NCI-H345 treated with DMSO at 0.1 percent for 48 hours (cell line): Measurements from ENCODE around the gene ANKRD13A.
A peak's percentile ranks its signal among the peaks of the same experiment; 100 is the strongest.
"Not testable (repeated sequence)": the region's sequence is repeated elsewhere in the genome, so short reads cannot be mapped to it uniquely, and the experiment has no call there.

Experiments used
- DNase-seq: peaks from one replicate; lab custom pipeline; 2025; ENCODE audit not compliant: unreplicated experiment; lab: John Stamatoyannopoulos, UW

ANKRD13A gene

DNA sequence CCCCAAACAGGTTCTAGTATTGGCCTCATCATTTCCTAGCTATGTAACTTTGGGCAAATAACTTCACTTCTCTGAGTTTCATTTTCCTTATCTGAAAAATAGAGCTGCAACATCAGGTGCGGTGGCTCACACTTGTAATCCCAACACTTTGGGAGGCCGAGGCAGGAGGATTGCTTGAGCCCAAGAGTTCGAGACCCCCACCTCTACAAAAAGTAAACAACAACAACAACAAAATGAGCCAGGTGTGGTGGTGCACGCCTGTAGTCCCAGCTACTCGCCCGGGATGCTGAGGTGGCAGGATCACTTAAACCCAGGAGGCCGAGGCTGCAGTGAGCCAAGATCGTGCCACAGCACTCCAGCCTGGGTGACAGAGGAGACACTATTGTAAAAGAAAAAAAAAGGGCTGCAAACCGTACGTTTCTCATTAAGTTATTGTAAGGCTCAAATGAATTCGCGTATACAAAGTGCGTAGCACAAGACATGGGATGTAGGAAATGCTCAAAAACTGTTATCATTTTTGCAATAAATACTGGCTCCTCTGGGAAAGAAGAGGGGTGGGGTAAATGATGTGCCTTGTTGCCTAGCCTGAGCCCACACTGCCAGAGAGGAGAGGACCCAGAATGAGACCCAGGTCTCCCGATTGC, 48.2 kb downstream of the ANKRD13A start:
- no peak for DNase-seq

GRCh38 chr12:110048242-110049027, 49.2 kb downstream of the ANKRD13A start, which contains the start of gene C12orf76:
C12orf76 (minus strand) TSS chr12:110048522; CDS start chr12:110048495, 27 bp downstream.
- DNase-seq = peak; percentile 97

DNA sequence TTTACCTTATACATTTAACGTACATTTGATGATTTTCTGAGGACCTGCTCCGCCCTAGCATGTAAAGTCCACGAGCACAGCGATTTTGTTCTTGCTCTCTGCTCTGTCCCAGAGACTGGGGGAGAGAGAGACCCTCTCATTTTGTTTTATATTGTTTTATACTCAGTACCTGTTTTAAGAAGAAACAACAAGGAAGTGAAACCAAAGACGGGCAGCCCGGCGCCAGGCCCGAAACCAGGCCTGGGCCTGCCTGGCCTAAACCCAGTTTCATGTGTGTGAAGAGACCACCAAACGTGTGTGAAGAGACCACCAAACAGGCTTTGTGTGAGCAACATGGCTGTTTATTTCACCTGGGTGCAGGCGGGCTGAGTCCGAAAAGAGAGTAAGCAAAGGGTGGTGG, 49.8 kb downstream of the ANKRD13A start:
- not testable (repeated sequence) for DNase-seq

DNA sequence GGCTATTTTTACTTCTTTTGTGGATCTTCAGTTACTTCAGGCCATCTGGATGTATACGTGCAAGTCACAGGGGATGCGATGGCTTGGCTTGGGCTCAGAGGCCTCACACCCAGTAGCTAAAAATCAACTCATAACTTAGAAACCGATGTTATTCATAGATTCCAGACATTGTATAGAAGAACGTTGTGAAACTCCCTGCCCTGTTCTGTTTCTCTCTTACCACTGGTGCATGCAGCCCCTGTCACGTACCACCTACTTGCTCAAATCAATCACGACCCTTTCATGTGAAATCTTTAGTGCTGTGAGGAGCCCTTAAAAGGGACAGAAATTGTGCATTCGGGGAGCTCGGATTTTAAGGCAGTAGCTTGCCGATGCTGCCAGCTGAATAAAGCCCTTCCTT, 50.4 kb downstream of the ANKRD13A start:
- DNase-seq = not testable (repeated sequence)

DNA sequence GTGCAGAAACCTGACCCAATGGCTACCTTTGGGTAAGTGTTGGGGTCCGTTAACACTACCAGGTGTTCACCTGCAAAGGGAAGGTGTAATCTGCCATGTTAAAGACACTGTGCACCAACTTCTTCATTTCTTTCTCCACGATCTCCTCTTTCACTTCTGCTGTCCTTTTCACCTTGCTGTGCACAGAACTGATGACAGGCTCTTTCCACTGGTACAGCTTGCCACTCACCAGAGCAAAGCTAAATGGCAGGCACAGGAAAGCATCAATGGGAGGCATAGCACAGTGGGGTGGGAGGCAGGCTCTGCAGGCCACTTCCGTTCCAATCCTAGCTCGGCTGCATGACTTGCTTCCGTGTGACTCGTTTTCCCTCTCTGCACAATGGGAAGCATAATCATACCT, 51.7 kb downstream of the ANKRD13A start:
- no peak for DNase-seq

- not testable (repeated sequence) for DNase-seq
These were observed 56.4 kb downstream of the ANKRD13A start for GRCh38 chr12:110055375-110056352.

GRCh38 chr12:110056643-110057042, 57.4 kb downstream of the ANKRD13A start:
- DNase-seq = not testable (repeated sequence)

GRCh38 chr12:110058875-110059615, 59.8 kb downstream of the ANKRD13A start:
- DNase-seq = no peak

GRCh38 chr12:110059651-110060000, 60.4 kb downstream of the ANKRD13A start:
- no peak for DNase-seq

DNA sequence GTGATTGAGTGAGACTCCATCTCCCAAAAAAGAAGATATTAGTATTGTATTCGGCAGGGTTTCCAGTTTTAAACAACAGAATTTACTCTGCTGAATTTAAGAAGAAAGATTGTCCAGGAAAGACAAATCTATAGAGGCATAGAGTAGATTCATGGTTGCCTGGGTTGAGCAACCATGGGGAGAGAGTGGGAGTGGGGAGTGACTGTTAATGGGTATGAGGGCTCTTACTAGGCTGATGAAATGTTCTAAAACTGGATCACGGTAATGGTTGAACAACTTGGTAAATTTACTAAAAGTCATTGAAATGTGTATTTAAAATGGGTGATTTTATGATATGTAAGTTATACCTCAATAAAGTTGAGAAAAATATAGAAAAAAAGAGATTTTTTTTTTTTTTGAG, 63.0 kb downstream of the ANKRD13A start:
- DNase-seq = no peak

GRCh38 chr12:110065540-110065939, 66.3 kb downstream of the ANKRD13A start:
- DNase-seq = no peak

- DNase-seq = no peak
These were observed 68.3 kb downstream of the ANKRD13A start for GRCh38 chr12:110067531-110067930.

DNA sequence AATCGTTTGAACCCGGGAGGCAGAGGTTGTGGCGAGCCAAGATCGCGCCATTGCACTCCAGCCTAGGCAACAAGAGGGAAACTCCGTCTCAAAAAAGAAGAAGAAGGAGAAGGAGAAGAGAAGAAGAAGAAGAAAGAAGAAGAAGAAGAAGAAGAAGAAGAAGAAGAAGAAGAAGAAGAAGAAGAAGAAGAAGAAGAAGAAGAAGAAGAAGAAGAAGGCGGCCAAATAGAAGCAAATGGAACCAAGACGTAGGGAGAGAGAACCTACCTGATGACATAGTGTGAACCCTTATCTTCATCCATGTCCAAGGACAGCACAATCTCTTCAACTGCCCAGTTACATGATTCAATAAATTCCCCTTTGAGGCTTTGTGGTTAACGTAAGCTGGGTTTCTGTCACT, 68.9 kb downstream of the ANKRD13A start:
- not testable (repeated sequence) for DNase-seq

GRCh38 chr12:110068654-110069053, 69.4 kb downstream of the ANKRD13A start:
- no peak for DNase-seq

- DNase-seq = no peak
These were observed 72.3 kb downstream of the ANKRD13A start for GRCh38 chr12:110071504-110071903.

GRCh38 chr12:110071967-110072366, 72.7 kb downstream of the ANKRD13A start:
- DNase-seq = no peak

GRCh38 chr12:110072636-110073035, 73.4 kb downstream of the ANKRD13A start:
- not testable (repeated sequence) for DNase-seq

DNA sequence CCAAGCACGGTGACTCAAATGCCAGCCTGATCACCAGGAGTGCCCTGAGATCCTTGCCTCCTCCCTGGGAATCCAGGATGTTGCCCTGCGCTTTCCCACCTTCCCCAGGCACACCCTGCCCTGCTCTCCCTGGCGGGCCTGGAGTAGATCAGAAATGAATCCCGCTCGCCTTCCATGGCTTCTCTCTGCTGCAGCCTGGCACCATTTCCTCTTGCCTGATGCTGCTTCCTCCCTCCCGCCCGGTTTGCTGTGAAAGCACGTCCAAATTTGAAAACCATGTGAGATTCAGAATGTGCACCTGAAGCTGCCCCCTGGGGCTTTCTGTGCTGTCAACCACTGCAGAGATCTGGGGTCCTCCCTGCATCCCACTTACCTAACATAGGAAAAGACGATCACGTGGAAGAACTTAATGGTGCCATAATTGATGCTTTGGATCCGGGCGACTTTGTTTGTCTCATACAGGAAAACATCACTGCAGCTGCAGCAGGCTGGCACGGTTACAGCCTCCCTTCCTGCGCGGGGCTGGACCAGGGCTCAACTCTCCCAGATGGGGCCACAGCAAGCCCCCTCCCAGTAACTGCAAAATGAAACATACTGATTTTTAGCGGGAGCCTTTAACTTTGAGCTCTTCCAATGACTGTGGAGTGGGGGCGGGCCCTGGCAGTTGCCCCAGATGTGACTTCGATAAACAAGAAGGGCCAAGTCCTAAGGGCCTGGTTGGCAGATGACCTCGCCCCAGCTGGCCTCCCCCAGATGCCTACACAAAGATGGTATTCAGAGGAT, 74.0 kb downstream of the ANKRD13A start:
- no peak for DNase-seq

DNA sequence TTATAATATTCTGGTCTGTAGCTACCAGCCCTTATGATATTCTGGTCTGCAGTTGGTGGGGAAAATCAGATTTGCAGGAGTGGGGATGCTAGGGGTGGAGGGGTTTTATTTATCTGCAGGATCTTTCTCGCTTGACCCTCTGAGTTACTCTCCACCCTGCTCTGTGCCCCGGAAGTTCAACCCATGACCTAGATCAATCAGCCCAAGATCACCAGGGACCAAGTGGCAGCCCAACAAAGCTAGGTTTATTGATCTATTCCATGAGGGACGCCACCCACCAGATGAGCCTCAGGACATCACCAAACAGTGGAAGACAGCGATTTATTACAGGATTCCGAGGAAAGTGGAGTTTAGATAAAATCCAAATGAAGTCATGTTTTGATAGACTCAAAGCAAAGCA, 74.9 kb downstream of the ANKRD13A start:
- no peak for DNase-seq

GRCh38 chr12:110075880-110076279, 76.7 kb downstream of the ANKRD13A start:
- DNase-seq = no peak
